Activated CD4-positive, alpha-beta T cell treated with anti-CD3 and anti-CD28 coated beads, Interleukin-2, amount 50 U/mL, for 1 hour (primary cell): Measurements from ENCODE around the gene LENG1.
"Not testable (repeated sequence)": the region's sequence is repeated elsewhere in the genome, so short reads cannot be mapped to it uniquely, and the experiment has no call there.

ENCODE experiments used
- DNase-seq: peaks from one replicate; pipeline ENCODE4 v3.0.0-alpha.2; 2020

Gene LENG1

GRCh38 chr19:54189145-54189734 is 29.7 kb upstream of the LENG1 start, which contains the start of gene MBOAT7:
MBOAT7 (minus strand) TSS chr19:54189580; CDS start chr19:54188508, 1,072 bp downstream.
- no peak for DNase-seq

DNA sequence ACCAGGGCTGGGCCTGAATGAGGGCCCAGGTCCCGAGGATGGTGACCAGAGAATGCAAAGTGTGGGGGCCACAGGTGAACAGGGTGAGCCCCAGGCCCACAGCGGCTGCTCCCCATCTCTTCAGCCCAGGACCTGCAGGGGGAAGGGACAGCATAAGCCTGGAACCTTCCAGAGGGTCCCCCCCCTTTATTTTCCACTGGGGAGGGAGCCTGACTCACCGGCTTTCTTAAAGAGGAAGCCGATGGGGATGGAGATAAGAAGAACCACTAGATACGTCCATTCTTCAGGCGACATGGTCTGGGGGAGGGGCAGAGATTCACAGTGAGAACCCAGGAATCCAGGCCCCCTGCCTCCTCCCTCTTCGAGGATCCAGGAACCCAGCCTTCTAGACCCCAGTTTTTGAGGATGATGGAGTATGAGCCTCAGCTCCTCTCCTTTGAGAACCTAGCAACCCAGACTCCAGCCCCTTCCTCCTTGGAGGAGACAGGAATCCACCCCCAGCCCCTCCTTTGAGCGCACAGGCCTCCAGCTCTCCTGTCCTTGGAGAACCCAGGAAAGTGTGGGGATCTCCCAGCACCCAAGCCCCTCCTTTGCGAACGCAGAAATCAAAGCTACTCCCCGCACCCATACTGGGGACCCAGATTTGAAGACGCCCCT is 28.8 kb upstream of the LENG1 start:
- DNase-seq, result peak; percentile 56

DNA sequence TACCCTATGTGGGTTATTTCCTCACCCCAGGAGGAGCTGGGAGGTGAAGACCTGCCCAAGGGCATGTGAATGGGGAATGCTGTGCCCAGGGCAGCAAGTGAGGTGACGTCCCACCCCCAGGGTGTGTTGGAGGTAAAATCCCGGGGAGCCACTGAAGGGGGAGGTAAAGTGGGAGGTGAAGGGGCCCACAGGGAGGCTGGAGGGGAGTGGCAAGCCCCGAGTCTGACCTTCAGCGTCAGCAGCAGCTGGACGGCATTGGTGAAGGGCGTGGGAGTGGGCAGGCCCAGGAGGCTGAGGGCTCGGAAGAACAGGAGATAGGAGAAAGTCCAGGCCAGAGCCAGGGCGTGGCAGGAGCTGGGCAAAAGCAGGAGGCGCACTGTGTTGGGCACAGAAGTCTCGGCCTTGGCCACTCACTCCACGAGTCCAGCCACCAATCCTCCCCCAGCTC is 27.4 kb upstream of the LENG1 start:
- DNase-seq, result no peak

GRCh38 chr19:54186351-54186750 is 26.8 kb upstream of the LENG1 start:
- DNase-seq, result no peak

GRCh38 chr19:54183431-54183830 is 23.9 kb upstream of the LENG1 start:
- DNase-seq, result no peak

GRCh38 chr19:54181894-54182293 is 22.4 kb upstream of the LENG1 start:
- DNase-seq, result not testable (repeated sequence)

GRCh38 chr19:54180691-54181091 is 21.2 kb upstream of the LENG1 start:
- no peak for DNase-seq

DNA sequence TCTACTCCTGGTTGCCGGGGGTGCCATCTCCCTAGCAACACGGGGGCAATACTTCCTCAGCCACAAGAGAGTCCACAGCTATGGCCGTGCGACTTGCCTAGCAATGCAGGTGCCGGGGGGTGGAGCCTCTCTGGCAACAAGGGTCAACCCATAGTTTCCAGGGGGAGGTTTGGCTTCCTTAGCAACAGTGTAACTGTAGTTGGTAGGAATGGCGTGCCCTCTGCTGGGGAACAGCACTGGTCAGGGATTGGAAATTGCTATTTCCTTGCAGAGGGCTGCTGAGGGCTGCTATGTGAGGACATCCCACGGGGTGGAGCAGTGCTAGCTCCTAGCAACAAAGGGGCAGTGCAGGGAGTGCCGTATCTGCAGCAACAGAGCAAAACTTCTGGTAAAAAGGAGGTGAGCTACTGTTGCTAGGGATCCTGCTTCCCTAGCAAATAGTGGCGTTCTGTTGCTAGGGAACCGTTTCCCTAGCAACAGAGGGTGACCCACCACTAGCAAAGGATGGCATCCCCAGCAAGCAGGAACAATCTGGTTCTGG is 20.5 kb upstream of the LENG1 start:
- no peak for DNase-seq

DNA sequence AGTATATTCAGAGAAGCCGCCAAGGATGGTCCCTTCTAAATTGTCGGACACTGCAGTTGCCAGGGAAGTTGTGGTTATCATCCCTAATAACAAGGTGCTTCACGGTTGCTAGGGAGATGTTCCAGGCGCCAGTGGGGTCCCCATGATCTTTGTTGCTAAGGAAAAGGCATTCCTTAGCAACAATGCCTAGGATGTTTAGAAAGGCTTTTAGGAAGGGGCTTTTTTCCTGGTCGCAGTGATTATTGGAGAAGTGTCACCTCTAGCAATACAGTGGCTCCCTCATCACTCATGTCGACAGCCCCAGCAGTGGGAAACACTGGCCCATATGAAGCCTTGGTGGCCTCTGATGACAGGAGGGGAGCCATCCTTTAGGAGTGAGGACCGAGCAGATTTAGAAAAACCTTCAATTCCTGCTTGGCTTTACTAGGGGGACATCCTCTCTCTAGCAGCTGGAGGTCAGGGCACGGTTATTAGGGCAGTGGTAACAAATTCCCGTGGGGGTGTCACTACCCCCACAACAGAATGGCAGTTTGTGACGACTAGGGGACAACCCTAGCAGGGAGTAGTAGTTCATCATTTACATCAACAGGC is 19.8 kb upstream of the LENG1 start:
- no peak for DNase-seq

GRCh38 chr19:54178581-54179261 is 19.2 kb upstream of the LENG1 start:
- peak; percentile 37 for DNase-seq

GRCh38 chr19:54173951-54174834 is 14.7 kb upstream of the LENG1 start:
- no peak for DNase-seq

DNA sequence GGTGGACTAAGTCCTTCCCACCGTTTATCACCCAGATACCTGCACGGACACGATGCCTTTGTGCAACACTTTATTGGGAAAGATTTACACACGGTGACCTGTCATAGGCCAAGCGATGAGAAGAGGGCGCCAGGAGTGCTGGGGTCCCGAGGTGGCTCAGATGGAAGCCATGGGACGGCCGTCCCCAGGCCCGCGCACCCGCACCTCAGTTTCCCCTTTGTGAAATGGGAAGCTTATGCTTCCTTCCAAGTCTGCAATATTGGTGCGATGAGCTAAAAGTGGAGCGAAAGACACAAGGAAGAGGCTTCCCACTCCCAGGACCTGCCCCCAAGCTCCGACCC is 13.8 kb upstream of the LENG1 start:
- no peak for DNase-seq

GRCh38 chr19:54172471-54173358 is 13.2 kb upstream of the LENG1 start, which contains the start of gene TMC4:
TMC4 (minus strand) TSS chr19:54173160; CDS start chr19:54173117, 43 bp downstream.
- DNase-seq, result no peak

GRCh38 chr19:54171736-54172431 is 12.4 kb upstream of the LENG1 start:
- DNase-seq, result not testable (repeated sequence)

DNA sequence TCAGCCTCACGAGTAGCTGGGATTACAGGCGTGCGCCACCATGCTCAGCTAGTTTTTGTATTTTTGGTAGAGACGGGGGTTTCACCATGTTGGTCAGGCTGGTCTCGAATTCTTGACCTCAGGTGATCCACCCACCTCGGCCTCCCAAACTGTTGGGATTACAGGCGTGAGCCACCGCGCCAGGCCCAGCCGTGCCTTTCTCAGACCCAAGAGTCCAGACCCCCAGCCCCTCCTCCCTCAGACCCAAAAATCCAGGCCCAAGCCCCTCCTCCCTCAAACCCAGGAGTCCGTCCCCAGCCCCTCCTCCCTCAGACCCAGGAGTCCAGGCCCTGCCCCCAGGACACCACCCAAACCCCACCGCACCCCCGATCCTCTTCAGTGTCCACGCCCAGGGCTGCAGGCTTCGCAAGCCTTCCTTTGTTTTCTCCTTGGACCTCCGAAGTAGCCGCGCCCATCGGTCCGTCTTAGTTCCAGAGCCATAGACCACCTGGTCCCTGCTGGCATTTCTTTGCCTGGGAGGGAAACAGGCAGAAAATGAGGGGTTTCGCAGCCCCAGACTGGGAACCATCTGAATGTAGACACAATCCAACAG is 9.7 kb upstream of the LENG1 start:
- DNase-seq, result no peak

DNA sequence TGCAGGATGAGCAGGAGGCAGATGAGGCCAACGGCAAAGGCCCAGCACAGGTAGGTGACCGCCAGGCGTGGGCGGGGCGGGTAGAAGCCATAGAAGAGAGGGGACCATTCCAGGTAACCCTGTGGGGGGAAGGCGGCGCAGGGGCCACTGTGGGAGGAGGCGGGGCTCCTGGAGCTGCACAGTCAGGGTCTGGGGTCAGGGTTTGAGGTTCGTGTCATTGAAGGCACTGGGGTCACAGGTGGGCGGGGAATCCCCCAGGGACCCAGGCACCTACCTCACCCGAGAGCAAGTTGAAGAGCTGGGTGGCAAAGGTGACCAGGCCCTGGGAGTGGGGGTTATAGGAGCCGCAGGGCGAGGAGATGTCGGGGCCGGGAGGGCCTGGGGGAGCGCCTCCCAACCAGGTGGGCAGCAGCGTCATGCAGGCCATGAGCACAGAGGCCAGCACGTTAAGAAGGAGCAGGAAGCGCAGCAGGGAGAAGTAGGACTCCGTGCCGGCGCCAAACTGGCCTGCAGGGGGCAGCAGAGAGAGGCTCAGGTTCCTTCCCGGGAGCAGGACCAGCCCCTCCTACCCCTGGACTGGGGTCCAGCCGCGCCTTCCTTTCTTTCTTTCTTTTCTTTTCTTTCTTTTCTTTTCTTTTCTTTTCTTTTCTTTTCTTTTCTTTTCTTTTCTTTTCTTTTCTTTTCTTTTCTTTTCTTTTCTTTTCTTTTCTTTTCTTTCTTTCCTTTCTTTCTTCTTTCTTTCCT is 8.8 kb upstream of the LENG1 start:
- DNase-seq, result peak; percentile 90

DNA sequence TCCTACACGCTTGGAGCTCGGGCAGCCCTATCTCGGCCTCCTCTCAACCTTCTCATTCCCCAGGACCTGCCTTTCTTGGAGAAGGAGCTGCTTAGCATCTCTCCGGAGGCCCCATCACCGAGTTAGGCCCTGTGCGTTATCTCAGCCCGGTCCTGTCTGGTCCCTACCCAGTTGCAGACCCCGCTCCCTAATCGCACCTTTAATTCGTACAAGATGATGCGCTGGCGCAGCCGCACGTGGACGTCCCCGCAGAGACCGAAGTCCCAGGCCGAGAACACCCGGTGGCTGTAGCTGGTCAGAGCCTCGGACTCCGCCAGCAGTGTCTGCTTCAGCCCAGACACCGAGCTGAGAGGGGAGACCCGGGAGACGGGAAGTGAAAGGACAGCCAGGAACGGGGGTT is 5.7 kb upstream of the LENG1 start:
- DNase-seq, result no peak

GRCh38 chr19:54164369-54165068 is 5.0 kb upstream of the LENG1 start:
- DNase-seq, result peak; percentile 51

DNA sequence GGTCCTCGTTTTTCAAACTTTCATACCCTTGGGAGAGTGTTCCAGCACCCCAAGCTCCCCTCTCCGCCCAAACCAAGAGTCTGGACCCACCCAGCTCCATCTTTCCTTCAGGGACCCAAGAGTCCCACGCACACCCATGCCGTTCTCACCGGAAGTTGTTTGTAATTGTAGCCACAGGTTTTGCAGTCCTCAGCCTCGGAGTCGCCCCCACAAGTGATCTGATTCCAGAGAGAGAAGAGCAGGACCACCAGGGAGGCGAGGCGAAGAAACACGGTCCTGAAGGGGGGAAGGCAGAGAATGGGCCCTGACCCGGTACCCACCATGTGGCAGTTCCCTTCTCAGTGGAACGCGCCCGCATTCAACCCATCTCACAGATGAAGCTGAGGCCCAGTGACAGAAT is 3.4 kb upstream of the LENG1 start:
- DNase-seq, result no peak
